MM.1S (cell line): ENCODE data around the gene PRDX2.

Experiments used
- DNase-seq: peaks from one replicate; pipeline ENCODE4 v3.0.0-alpha.2; 2015
- H2AFZ ChIP-seq: fragments of 300-600 bp; sonication (generic); 2 replicates; pipeline ENCODE4 v1.6.0; 2016; ENCODE audit warnings: antibody characterized with exemption, low read length
- H3F3A ChIP-seq: fragments of 300-600 bp; sonication (generic); 2 replicates; pipeline ENCODE4 v1.6.1; 2016; ENCODE audit warnings: mild to moderate bottlenecking, antibody characterized with exemption, low read length, moderate library complexity, mixed read lengths; ENCODE audit not compliant: insufficient read depth
- H3K27ac ChIP-seq: fragments of 300-600 bp; sonication (generic); 2 replicates; pipeline ENCODE4 v1.5.1; 2016; ENCODE audit warnings: mild to moderate bottlenecking, low read length
- H3K27me3 ChIP-seq: fragments of 300-600 bp; sonication (generic); replicated peaks from 2 replicates; pipeline ENCODE4 v1.6.0; 2016; ENCODE audit warnings: low read length; ENCODE audit not compliant: insufficient read depth
- H3K36me3 ChIP-seq: fragments of 300-600 bp; sonication (generic); replicated peaks from 2 replicates; pipeline ENCODE4 v1.6.1; 2016; ENCODE audit warnings: mild to moderate bottlenecking, low read length, mixed read lengths; ENCODE audit not compliant: insufficient read depth
- H3K4me1 ChIP-seq: fragments of 300-600 bp; sonication (generic); 2 replicates; pipeline ENCODE4 v1.6.1; 2016; ENCODE audit warnings: low read length, mixed read lengths
- H3K4me2 ChIP-seq: fragments of 300-600 bp; sonication (generic); 2 replicates; pipeline ENCODE4 v1.6.0; 2016; ENCODE audit warnings: low read depth, low read length
- H3K4me3 ChIP-seq: fragments of 300-600 bp; sonication (generic); 2 replicates; pipeline ENCODE4 v1.5.1; 2016; ENCODE audit warnings: low read length, mixed read lengths
- H3K79me2 ChIP-seq: fragments of 300-600 bp; sonication (generic); 2 replicates; pipeline ENCODE4 v1.6.1; 2016; ENCODE audit warnings: mixed run types, low read length, mixed read lengths
- H3K9ac ChIP-seq: fragments of 300-600 bp; sonication (generic); 2 replicates; pipeline ENCODE4 v1.6.1; 2016; ENCODE audit warnings: low read length, mixed read lengths
- H3K9me2 ChIP-seq: fragments of 300-600 bp; sonication (generic); replicated peaks from 2 replicates; pipeline ENCODE4 v1.6.1; 2016; ENCODE audit warnings: mild to moderate bottlenecking, low read length, mixed read lengths; ENCODE audit not compliant: insufficient read depth
- H3K9me3 ChIP-seq: fragments of 300-600 bp; sonication (generic); replicated peaks from 2 replicates; pipeline ENCODE4 v1.6.1; 2016; ENCODE audit warnings: mild to moderate bottlenecking, low read length, mixed read lengths; ENCODE audit not compliant: insufficient read depth
- H4K20me1 ChIP-seq: fragments of 300-600 bp; sonication (generic); 2 replicates; pipeline ENCODE4 v1.6.1; 2016; ENCODE audit warnings: mild to moderate bottlenecking, low read length, moderate library complexity, mixed read lengths; ENCODE audit not compliant: insufficient read depth
- EZH2 ChIP-seq: fragments of 300-600 bp; sonication (generic); optimal IDR thresholded peaks from 2 replicates; pipeline ENCODE3; 2017; ENCODE audit warnings: low read depth, mild to moderate bottlenecking, antibody characterized with exemption, low read length, mixed read lengths
- EZH2phosphoT487 ChIP-seq: fragments of 300-600 bp; sonication (generic); IDR thresholded peaks from 2 replicates; pipeline ENCODE4 v1.6.1; 2018; ENCODE audit warnings: antibody characterized with exemption, low read length
- TF ChIP-seq, protein P1 (sequence below): fragments of 300-600 bp; sonication (generic); IDR thresholded peaks from 2 replicates; pipeline ENCODE4 v1.5.1; 2016; ENCODE audit warnings: antibody characterized with exemption, low read length, mixed read lengths

PRDX2 gene

DNA sequence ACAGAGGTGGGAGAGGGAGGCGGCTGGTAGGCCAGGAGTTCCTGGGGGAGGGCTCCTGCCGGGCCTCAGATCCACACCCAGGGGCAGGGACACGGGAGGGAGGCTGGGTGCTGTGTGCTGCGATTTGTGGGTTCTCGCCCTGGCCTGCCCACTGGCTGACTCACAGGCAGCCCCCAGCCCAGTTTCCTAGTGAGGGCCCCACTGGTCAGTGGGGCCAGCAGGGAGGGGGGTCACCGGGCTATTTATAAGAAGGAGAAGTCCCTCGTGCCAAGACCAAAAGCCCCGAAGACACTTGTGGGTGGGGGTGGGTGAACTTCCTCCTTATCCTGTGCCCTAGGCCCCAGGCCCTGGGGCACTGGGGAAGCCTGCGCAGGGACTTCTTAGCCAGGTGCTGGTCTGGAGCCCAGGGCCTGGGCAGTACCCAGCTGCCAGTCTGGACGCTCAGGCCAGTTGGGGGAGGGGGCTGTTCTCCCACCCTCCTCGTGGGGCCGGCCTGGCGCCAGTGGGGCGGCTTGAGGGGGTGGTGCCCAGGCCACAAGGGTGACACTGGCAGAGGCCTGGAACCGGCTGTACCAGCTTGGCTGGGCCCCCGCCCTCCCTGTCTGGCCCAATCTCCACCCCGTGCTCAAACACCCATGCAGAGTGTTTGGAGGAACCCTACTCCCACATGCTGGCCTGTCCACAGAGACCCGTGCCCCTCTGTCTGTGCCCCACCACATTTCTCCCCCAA lies 15.3 kb downstream of the PRDX2 start:
- Histone ChIP-seq H3K4me1 (peaks cover 28% of the 10 kb centered on the region), H3K36me3 (no peaks in the 10 kb centered on the region), H3K27ac (no peak overlapping the region), H3K79me2 (no peaks in the 10 kb centered on the region), H4K20me1 (no peaks in the 10 kb centered on the region), H3K9me2 (no peaks in the 10 kb centered on the region), H3F3A (peaks cover 36% of the 10 kb centered on the region), H2AFZ (no peak overlapping the region), H3K27me3 (no peaks in the 10 kb centered on the region), H3K9me3 (no peaks in the 10 kb centered on the region), H3K4me3 (no peak overlapping the region), H3K9ac (no peak overlapping the region), H3K4me2 (no peak overlapping the region)
- no peak for DNase-seq
- no peak for TF ChIP-seq EZH2phosphoT487
- no peak for TF ChIP-seq EZH2
- TF ChIP-seq, protein P1, sequence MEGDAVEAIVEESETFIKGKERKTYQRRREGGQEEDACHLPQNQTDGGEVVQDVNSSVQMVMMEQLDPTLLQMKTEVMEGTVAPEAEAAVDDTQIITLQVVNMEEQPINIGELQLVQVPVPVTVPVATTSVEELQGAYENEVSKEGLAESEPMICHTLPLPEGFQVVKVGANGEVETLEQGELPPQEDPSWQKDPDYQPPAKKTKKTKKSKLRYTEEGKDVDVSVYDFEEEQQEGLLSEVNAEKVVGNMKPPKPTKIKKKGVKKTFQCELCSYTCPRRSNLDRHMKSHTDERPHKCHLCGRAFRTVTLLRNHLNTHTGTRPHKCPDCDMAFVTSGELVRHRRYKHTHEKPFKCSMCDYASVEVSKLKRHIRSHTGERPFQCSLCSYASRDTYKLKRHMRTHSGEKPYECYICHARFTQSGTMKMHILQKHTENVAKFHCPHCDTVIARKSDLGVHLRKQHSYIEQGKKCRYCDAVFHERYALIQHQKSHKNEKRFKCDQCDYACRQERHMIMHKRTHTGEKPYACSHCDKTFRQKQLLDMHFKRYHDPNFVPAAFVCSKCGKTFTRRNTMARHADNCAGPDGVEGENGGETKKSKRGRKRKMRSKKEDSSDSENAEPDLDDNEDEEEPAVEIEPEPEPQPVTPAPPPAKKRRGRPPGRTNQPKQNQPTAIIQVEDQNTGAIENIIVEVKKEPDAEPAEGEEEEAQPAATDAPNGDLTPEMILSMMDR: no peak

DNA sequence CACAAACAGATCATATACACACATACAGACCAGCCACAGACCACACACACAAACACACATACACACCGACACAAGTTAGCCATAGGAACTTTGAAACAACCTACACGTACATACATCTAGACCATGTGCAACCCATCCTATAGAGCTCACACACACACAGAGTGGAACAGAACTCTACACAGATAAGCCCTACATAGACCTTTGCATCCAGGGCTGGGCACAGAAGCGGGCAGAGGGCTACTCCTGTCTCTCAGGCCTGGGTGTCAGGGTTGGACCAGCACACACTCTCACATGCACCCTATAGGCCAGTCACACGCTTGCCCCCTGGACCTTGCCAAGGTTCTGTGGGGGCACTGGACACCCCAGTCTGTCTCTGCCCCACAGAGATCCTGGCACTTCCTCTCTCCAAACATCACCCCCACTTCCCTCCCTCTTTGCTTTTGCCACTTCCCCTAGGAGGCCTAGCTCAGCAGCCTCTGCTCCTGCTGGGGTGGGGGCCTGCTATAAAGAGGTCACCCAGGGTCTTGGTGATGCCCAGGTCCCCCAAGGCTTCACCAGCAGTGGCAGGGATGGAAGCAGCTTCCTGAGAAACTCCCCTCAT lies 16.1 kb downstream of the PRDX2 start:
- H4K20me1 ChIP-seq: no peaks in the 10 kb centered on the region
- peaks cover 30% of the 10 kb centered on the region for H3F3A ChIP-seq
- no peaks in the 10 kb centered on the region for H3K79me2 ChIP-seq
- TF ChIP-seq, protein P1: no peak
- TF ChIP-seq EZH2: no peak
- TF ChIP-seq EZH2phosphoT487: no peak
- H2AFZ ChIP-seq: no peak overlapping the region
- no peaks in the 10 kb centered on the region for H3K27me3 ChIP-seq
- no peak overlapping the region for H3K27ac ChIP-seq
- H3K9me3 ChIP-seq: no peaks in the 10 kb centered on the region
- DNase-seq: no peak
- peaks cover 22% of the 10 kb centered on the region for H3K4me1 ChIP-seq
- H3K36me3 ChIP-seq: no peaks in the 10 kb centered on the region
- no peak overlapping the region for H3K9ac ChIP-seq
- H3K4me2 ChIP-seq: no peak overlapping the region
- H3K9me2 ChIP-seq: no peaks in the 10 kb centered on the region
- no peak overlapping the region for H3K4me3 ChIP-seq

DNA sequence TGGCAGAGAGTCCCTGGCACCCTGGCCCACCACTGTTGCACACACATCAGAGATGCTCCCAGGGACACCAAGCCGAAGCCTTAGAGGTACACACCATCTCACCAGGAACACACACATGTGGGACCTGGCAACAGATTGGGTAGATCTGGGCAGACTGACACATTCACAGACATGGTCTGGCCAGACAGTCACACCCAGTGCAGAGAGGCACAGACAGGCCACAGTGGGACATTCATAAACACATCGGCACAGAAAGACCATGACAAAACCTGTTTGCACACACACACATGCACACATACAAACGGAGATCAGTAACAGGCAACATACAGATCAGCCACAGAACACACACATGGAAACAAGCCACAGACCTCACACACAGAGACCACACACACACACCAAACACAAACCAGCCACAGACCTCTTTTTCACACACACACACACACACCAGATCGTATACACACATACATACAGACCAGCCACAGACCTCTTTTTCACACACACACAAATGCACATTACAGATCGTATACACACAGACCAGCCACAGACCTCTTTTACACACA lies 16.6 kb downstream of the PRDX2 start:
- H3K27ac ChIP-seq: no peak overlapping the region
- no peaks in the 10 kb centered on the region for H3K9me2 ChIP-seq
- no peaks in the 10 kb centered on the region for H3K79me2 ChIP-seq
- no peaks in the 10 kb centered on the region for H3K27me3 ChIP-seq
- no peak overlapping the region for H3K9ac ChIP-seq
- no peak for DNase-seq
- no peak for TF ChIP-seq EZH2
- H3K36me3 ChIP-seq: no peaks in the 10 kb centered on the region
- H3F3A ChIP-seq: peaks cover 27% of the 10 kb centered on the region
- peaks cover 19% of the 10 kb centered on the region for H3K4me1 ChIP-seq
- no peak overlapping the region for H3K4me3 ChIP-seq
- H4K20me1 ChIP-seq: no peaks in the 10 kb centered on the region
- H2AFZ ChIP-seq: no peak overlapping the region
- H3K4me2 ChIP-seq: no peak overlapping the region
- no peaks in the 10 kb centered on the region for H3K9me3 ChIP-seq
